GM12865 (cell line): ENCODE data around the gene CDH23.

Source experiments
- DNase-seq: peaks from one replicate; pipeline ENCODE4 v3.0.0; 2010; ENCODE audit warnings: low read depth
- H3K4me3 ChIP-seq: 2 replicates; pipeline ENCODE4 v1.5.1; 2011; ENCODE audit warnings: mild to moderate bottlenecking, low read depth, low read length, control low read depth
- CTCF ChIP-seq: IDR thresholded peaks from 2 replicates; pipeline ENCODE4 v1.5.1; 2011; ENCODE audit warnings: low read length, control low read depth, low read depth, inconsistent platforms; ENCODE audit not compliant: insufficient read depth; ENCODE audit errors: missing control alignments

The CDH23 gene

GRCh38 chr10:71536332-71536731 lies 139.6 kb downstream of the CDH23 start:
- DNase-seq = no peak
- no peak overlapping the region for H3K4me3 ChIP-seq
- TF ChIP-seq CTCF = no peak

- no peak for TF ChIP-seq CTCF
- DNase-seq = no peak
- H3K4me3 ChIP-seq = no peak overlapping the region
Measured at GRCh38 chr10:71537125-71537524, 140.4 kb downstream of the CDH23 start.

- no peak for TF ChIP-seq CTCF
- DNase-seq = no peak
- no peak overlapping the region for H3K4me3 ChIP-seq
Measured at GRCh38 chr10:71537681-71538080, 141.0 kb downstream of the CDH23 start.

- DNase-seq = peak; percentile 27
- no peak for TF ChIP-seq CTCF
- no peak overlapping the region for H3K4me3 ChIP-seq
Measured at GRCh38 chr10:71538608-71539260, 142.0 kb downstream of the CDH23 start.

- H3K4me3 ChIP-seq = no peak overlapping the region
- no peak for DNase-seq
- TF ChIP-seq CTCF = no peak
Measured at GRCh38 chr10:71539442-71540118, 142.9 kb downstream of the CDH23 start.

GRCh38 chr10:71542478-71542877 lies 145.8 kb downstream of the CDH23 start:
- DNase-seq = no peak
- H3K4me3 ChIP-seq = no peak overlapping the region
- no peak for TF ChIP-seq CTCF

GRCh38 chr10:71543608-71544170 lies 147.0 kb downstream of the CDH23 start:
- H3K4me3 ChIP-seq = no peak overlapping the region
- DNase-seq = no peak
- no peak for TF ChIP-seq CTCF
